HCT116 (cell line): ENCODE data around the gene SCARB1. TPM values are rescaled to one million over a fixed set of nuclear protein-coding genes. Genes with fewer than 3 reads are reported as not detected.

Experiments
- ATAC-seq: fragments of 200-7000 bp; cut with Tn5 transposase; 2 replicates; pipeline ENCODE4 v1.9.1; 2020; ENCODE audit warnings: mild to moderate bottlenecking, moderate library complexity
- BruUV-seq: library from RNA; stranded (reverse); fragments of 400-500 nt; replicated peaks from 2 replicates; lab custom pipeline; 2021; lab: Mats Ljungman, UMichigan
- CTCF ChIA-PET: fragments of 300-600 bp; sonication (Branson Sonifier 250); formaldehyde crosslinking; loops from one replicate; lab custom pipeline; 2021; ENCODE audit warnings: antibody characterized with exemption; lab: Charles Lee
- POLR2A ChIA-PET: fragments of 300-600, 350-600 bp; sonication (Branson Sonifier 250); formaldehyde crosslinking; loops from one replicate; lab custom pipeline; 2021; ENCODE audit warnings: antibody characterized with exemption; lab: Charles Lee
- RAD21 ChIA-PET, 2 experiments: fragments of 300-600 bp; sonication (Branson Sonifier 250); formaldehyde crosslinking; loops; one replicate each; lab custom pipeline; 2023; ENCODE audit warnings: low total read pairs in 2 of 2; ENCODE audit not compliant: uncharacterized antibody in 2 of 2, unreplicated experiment in 2 of 2, low non-redundant PET in 1 of 2; lab: Charles Lee
- DNase-seq: peaks from one replicate; pipeline ENCODE4 v3.0.0-alpha.2; 2010; ENCODE audit warnings: low read depth, low spot score
- H2AFZ ChIP-seq: fragments of 200-600 bp; shearing (Covaris generic), sonication (generic); 2 replicates; pipeline ENCODE4 v1.6.1; 2017; ENCODE audit warnings: low read depth, mixed run types, mixed read lengths, antibody characterized with exemption, low read length; ENCODE audit not compliant: poor library complexity, severe bottlenecking
- H3K27ac ChIP-seq: 2 replicates; pipeline ENCODE4 v1.5.1; 2012; ENCODE audit warnings: low read depth, low read length
- H3K27me3 ChIP-seq: fragments of 200-600 bp; sonication (generic); 2 replicates; pipeline ENCODE4 v1.6.1; 2016; ENCODE audit warnings: mixed run types, low read length, mixed read lengths; ENCODE audit not compliant: insufficient read depth
- H3K36me3 ChIP-seq, 2 experiments: fragments of 200-500 bp in 1 of 2; fragments of 200-600 bp in 1 of 2; sonication (Bioruptor generic) in 1 of 2; sonication (generic) in 1 of 2; 2 replicates each; pipeline versions ENCODE4 v1.5.1 to v1.6.1; 2014 to 2016; ENCODE audit warnings: low read length in 2 of 2, inconsistent platforms in 1 of 2, mixed read lengths in 1 of 2, mixed run types in 1 of 2; ENCODE audit not compliant: insufficient read depth in 2 of 2, control insufficient read depth in 1 of 2
- H3K4me1 ChIP-seq, 2 experiments: fragments of 200-600 bp in 1 of 2; sonication (generic) in 1 of 2; 2 replicates each; pipeline versions ENCODE4 v1.5.1 to v1.6.1; 2012 to 2017; ENCODE audit warnings: low read length in 2 of 2, inconsistent platforms in 1 of 2, mild to moderate bottlenecking in 1 of 2, mixed read lengths in 1 of 2, mixed run types in 1 of 2, moderate library complexity in 1 of 2; ENCODE audit not compliant: insufficient read depth in 2 of 2, control insufficient read depth in 1 of 2
- H3K4me2 ChIP-seq: fragments of 200-600 bp; sonication (generic); 2 replicates; pipeline ENCODE4 v1.6.1; 2017; ENCODE audit warnings: mixed run types, low read length, mixed read lengths
- H3K4me3 ChIP-seq, 2 experiments: fragments of 200-600 bp in 1 of 2; sonication (generic) in 1 of 2; replicated peaks in 1 of 2; 2 replicates each; pipeline ENCODE4 v1.5.1; 2011 to 2016; ENCODE audit warnings: low read length in 2 of 2, control low read depth in 1 of 2, low read depth in 1 of 2, mild to moderate bottlenecking in 1 of 2, mixed read lengths in 1 of 2, mixed run types in 1 of 2
- H3K79me2 ChIP-seq: fragments of 200-600 bp; sonication (generic); 2 replicates; pipeline ENCODE4 v1.6.1; 2017; ENCODE audit warnings: mild to moderate bottlenecking, mixed run types, low read length, moderate library complexity, mixed read lengths; ENCODE audit not compliant: insufficient read depth
- H3K9ac ChIP-seq: fragments of 200-600 bp; sonication (generic); 2 replicates; pipeline ENCODE4 v1.6.1; 2016; ENCODE audit warnings: low read length, mixed read lengths
- H3K9me2 ChIP-seq: fragments of 200-600 bp; sonication (generic), shearing (Covaris generic); 2 replicates; pipeline ENCODE4 v1.6.1; 2017; ENCODE audit warnings: mixed run types, mild to moderate bottlenecking, moderate library complexity; ENCODE audit not compliant: insufficient read depth
- H3K9me3 ChIP-seq, 2 experiments: fragments of 200-500 bp in 1 of 2; fragments of 200-600 bp in 1 of 2; sonication (Bioruptor generic) in 1 of 2; sonication (generic) in 1 of 2; 2 replicates each; pipeline ENCODE4 v1.6.1; 2014 to 2017; ENCODE audit warnings: low read length in 2 of 2, mixed read lengths in 2 of 2, inconsistent platforms in 1 of 2, low read depth in 1 of 2, mild to moderate bottlenecking in 1 of 2, mixed run types in 1 of 2, moderate library complexity in 1 of 2; ENCODE audit not compliant: control insufficient read depth in 1 of 2, insufficient read depth in 1 of 2
- H4K20me1 ChIP-seq: fragments of 200-600 bp; sonication (generic), shearing (Covaris generic); 2 replicates; pipeline ENCODE4 v1.6.1; 2017; ENCODE audit warnings: mixed run types, mild to moderate bottlenecking, moderate library complexity; ENCODE audit not compliant: insufficient read depth
- CEBPB ChIP-seq: IDR thresholded peaks from 2 replicates; pipeline ENCODE4 v1.6.1; 2012; ENCODE audit warnings: low read depth
- EGR1 ChIP-seq: IDR thresholded peaks from 2 replicates; pipeline ENCODE4 v1.6.1; 2012; ENCODE audit warnings: low read depth
- EZH2 ChIP-seq: fragments of 200-600 bp; sonication (generic); IDR thresholded peaks from 2 replicates; pipeline ENCODE4 v1.6.1; 2017; ENCODE audit warnings: antibody characterized with exemption, mixed run types
- FOSL1 ChIP-seq: IDR thresholded peaks from 2 replicates; pipeline ENCODE4 v1.6.1; 2012; ENCODE audit warnings: low read depth
- POLR2A ChIP-seq: IDR thresholded peaks from 2 replicates; pipeline ENCODE4 v1.7.0; 2011; ENCODE audit warnings: borderline replicate concordance; ENCODE audit not compliant: insufficient read depth, insufficient read length; ENCODE audit errors: extremely low read depth
- POLR2AphosphoS5 ChIP-seq: IDR thresholded peaks from 2 replicates; pipeline ENCODE4 v1.6.1; 2011; ENCODE audit warnings: mild to moderate bottlenecking, low read depth, low read length, moderate library complexity
- RAD21 ChIP-seq: IDR thresholded peaks from 2 replicates; pipeline ENCODE4 v1.6.1; 2012; ENCODE audit warnings: low read depth, mild to moderate bottlenecking
- SIN3A ChIP-seq: IDR thresholded peaks from 2 replicates; pipeline ENCODE4 v1.6.1; 2012; ENCODE audit warnings: low read depth
- SP1 ChIP-seq: IDR thresholded peaks from 2 replicates; pipeline ENCODE4 v1.6.1; 2012; ENCODE audit warnings: low read depth
- TCF7L2 ChIP-seq: IDR thresholded peaks from 2 replicates; pipeline ENCODE4 v1.7.0; 2011; ENCODE audit warnings: borderline replicate concordance, inconsistent platforms; ENCODE audit not compliant: insufficient read depth, insufficient read length; ENCODE audit errors: extremely low read depth
- YY1 ChIP-seq: IDR thresholded peaks from 2 replicates; pipeline ENCODE4 v1.6.1; 2011; ENCODE audit warnings: low read length, low read depth, moderate library complexity, mild to moderate bottlenecking; ENCODE audit not compliant: insufficient replicate concordance; ENCODE audit errors: extremely low read depth
- ZFX ChIP-seq: fragments of 450-650 bp; IDR thresholded peaks from 2 replicates; pipeline ENCODE4 v1.6.1; 2017
- ZNF274 ChIP-seq: fragments of 200-500 bp; sonication (Bioruptor generic); IDR thresholded peaks from 2 replicates; pipeline ENCODE4 v1.6.1; 2014; ENCODE audit warnings: mild to moderate bottlenecking, low read depth, low read length, inconsistent platforms
- intact Hi-C: fragments of 100-400 bp; cut with micrococcal nuclease; formaldehyde crosslinking; loops from 2 replicates; pipeline ENCODE4 v1.10.0; 2022
- total RNA-seq: library from RNA; stranded (reverse); gene quantifications from one replicate; pipeline ENCODE4 v1.2.1, GENCODE V29; 2021; ENCODE audit not compliant: unreplicated experiment
- TF ChIP-seq, protein P1 (sequence below): IDR thresholded peaks from 2 replicates; pipeline ENCODE4 v1.6.1; 2012; ENCODE audit warnings: low read depth
- TF ChIP-seq, protein P2 (sequence below): IDR thresholded peaks from 2 replicates; pipeline ENCODE4 v1.6.1; 2012
- TF ChIP-seq, protein P3 (sequence below): IDR thresholded peaks from 2 replicates; pipeline ENCODE4 v1.6.1; 2012

The SCARB1 gene
- total RNA-seq, 1 experiment from 2014 or later = 95.5 TPM

DNA sequence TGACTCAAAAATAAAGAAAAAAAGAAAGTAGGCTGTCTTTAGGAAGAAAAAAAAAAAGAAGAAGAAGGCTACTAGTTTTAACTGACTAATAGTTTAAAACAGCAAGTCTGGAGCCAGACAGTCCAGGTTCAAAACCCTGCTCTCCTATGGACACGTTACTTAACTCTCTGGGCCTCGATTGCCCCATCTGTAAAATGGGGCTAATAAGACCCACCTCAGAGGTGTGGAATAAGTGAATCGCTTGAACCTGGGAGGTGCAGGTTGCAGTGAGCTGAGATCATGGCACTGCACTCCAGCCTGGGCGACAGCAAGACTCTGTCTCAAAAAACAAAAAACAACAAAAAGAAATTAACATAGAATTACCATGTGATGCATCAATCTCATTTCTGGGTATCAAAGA is 10.5 kb upstream of the SCARB1 start:
- ChIA-PET RAD21 (no interaction called here), POLR2A (no interaction called here), CTCF (no interaction called here)
- no peaks in the 10 kb centered on the region for H3K9me3 ChIP-seq
- intact Hi-C loops = no loop called here
- no peaks in the 10 kb centered on the region for H3K79me2 ChIP-seq
- no peaks in the 10 kb centered on the region for H4K20me1 ChIP-seq
- H3K36me3 ChIP-seq = no peaks in the 10 kb centered on the region
- H3K4me2 ChIP-seq = no peak overlapping the region
- no peak for ATAC-seq
- H3K27ac ChIP-seq = no peak overlapping the region
- peaks cover 0 to 3% of the 10 kb centered on the region in 2 experiments; a peak in 2 of 4 replicates for H3K4me1 ChIP-seq
- no peaks in the 10 kb centered on the region for H3K27me3 ChIP-seq
- H3K9ac ChIP-seq = no peak overlapping the region
- DNase-seq = no peak
- TF ChIP-seq, protein P1, sequence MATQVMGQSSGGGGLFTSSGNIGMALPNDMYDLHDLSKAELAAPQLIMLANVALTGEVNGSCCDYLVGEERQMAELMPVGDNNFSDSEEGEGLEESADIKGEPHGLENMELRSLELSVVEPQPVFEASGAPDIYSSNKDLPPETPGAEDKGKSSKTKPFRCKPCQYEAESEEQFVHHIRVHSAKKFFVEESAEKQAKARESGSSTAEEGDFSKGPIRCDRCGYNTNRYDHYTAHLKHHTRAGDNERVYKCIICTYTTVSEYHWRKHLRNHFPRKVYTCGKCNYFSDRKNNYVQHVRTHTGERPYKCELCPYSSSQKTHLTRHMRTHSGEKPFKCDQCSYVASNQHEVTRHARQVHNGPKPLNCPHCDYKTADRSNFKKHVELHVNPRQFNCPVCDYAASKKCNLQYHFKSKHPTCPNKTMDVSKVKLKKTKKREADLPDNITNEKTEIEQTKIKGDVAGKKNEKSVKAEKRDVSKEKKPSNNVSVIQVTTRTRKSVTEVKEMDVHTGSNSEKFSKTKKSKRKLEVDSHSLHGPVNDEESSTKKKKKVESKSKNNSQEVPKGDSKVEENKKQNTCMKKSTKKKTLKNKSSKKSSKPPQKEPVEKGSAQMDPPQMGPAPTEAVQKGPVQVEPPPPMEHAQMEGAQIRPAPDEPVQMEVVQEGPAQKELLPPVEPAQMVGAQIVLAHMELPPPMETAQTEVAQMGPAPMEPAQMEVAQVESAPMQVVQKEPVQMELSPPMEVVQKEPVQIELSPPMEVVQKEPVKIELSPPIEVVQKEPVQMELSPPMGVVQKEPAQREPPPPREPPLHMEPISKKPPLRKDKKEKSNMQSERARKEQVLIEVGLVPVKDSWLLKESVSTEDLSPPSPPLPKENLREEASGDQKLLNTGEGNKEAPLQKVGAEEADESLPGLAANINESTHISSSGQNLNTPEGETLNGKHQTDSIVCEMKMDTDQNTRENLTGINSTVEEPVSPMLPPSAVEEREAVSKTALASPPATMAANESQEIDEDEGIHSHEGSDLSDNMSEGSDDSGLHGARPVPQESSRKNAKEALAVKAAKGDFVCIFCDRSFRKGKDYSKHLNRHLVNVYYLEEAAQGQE = no peak
- TF ChIP-seq, protein P2, sequence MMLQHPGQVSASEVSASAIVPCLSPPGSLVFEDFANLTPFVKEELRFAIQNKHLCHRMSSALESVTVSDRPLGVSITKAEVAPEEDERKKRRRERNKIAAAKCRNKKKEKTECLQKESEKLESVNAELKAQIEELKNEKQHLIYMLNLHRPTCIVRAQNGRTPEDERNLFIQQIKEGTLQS = no peak
- TF ChIP-seq SP1 (no peak), ZFX (no peak), RAD21 (no peak), ZNF274 (no peak), EZH2 (no peak), EGR1 (no peak), POLR2AphosphoS5 (no peak), FOSL1 (no peak), SIN3A (no peak), POLR2A (no peak), YY1 (no peak), CEBPB (no peak), TCF7L2 (no peak)
- TF ChIP-seq, protein P3, sequence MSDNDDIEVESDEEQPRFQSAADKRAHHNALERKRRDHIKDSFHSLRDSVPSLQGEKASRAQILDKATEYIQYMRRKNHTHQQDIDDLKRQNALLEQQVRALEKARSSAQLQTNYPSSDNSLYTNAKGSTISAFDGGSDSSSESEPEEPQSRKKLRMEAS = no peak
- TF ChIP-seq, all 23 proteins: peak for 0
- Histone ChIP-seq H2AFZ (no peak overlapping the region), H3K4me3 (no peak overlapping the region), H3K9me2 (no peaks in the 10 kb centered on the region)
- BruUV-seq = no TSS peak
